ENCODE measurements around the gene SEC24A.

DNA sequence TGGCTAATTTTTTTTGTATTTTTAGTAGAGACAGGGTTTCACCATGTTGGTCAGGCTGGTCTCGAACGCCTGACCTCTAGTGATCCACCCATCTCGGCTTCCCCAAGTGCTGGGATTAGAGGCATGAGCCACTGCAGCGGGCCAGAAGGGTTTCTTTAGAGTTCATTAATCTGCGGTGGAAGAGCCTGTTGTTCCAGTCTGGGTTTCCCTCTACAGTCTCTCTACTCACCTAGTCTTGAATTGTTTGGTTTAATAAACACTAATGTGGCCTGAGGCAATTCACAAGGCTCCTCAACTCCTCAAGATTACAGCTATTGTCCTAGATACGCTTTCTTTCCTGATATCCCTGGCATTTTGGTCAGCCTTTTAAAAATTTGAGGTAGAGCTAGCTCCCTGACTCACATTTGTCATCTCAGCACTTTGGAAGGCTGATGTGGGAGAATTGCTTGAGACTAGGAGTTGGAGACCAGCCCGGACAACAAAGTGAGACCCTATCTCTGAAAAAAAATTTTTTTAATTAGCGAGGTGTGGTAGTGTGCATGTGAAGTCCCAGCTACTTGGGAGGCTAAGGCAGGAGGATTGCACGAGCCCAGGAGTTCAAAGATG lies 11.4 kb upstream of the SEC24A start:
- TF ChIP-seq, protein P1, sequence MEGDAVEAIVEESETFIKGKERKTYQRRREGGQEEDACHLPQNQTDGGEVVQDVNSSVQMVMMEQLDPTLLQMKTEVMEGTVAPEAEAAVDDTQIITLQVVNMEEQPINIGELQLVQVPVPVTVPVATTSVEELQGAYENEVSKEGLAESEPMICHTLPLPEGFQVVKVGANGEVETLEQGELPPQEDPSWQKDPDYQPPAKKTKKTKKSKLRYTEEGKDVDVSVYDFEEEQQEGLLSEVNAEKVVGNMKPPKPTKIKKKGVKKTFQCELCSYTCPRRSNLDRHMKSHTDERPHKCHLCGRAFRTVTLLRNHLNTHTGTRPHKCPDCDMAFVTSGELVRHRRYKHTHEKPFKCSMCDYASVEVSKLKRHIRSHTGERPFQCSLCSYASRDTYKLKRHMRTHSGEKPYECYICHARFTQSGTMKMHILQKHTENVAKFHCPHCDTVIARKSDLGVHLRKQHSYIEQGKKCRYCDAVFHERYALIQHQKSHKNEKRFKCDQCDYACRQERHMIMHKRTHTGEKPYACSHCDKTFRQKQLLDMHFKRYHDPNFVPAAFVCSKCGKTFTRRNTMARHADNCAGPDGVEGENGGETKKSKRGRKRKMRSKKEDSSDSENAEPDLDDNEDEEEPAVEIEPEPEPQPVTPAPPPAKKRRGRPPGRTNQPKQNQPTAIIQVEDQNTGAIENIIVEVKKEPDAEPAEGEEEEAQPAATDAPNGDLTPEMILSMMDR (IDR thresholded peaks at IDR 0.05; ENCODE audit: low read length), result no peak
- no peak for TF ChIP-seq EZH2 (optimal IDR thresholded peaks at IDR 0.05; ENCODE audit: low read depth, low read length)

Data from MM.1S (cell line).